ENCODE measurements around the gene RBMY1J.
"Not testable (repeated sequence)": the region's sequence is repeated elsewhere in the genome, so short reads cannot be mapped to it uniquely, and the experiment has no call there.

RBMY1J gene

GRCh38 chrY:22403110-22403509, at the start of gene RBMY1J:
TSS of gene RBMY1J (plus strand) at chrY:22403410. CDS start at chrY:22405448, 2,038 bp downstream.
- not testable (repeated sequence) for DNase-seq

- no peak for DNase-seq
Measured at GRCh38 chrY:22367416-22367815, 35.8 kb upstream of the RBMY1J start.

GRCh38 chrY:22370623-22371022, 32.6 kb upstream of the RBMY1J start:
- DNase-seq = no peak

- DNase-seq = no peak
Measured at GRCh38 chrY:22373494-22373893, 29.7 kb upstream of the RBMY1J start.

GRCh38 chrY:22444718-22445396, 41.6 kb downstream of the RBMY1J start:
- not testable (repeated sequence) for DNase-seq

GRCh38 chrY:22455522-22455921, 52.3 kb downstream of the RBMY1J start:
- not testable (repeated sequence) for DNase-seq

- DNase-seq = not testable (repeated sequence)
Measured at GRCh38 chrY:22461962-22462361, 58.8 kb downstream of the RBMY1J start.

All from NCI-H524 (cell line).